IPS-18c (cell line): ENCODE data around the gene RXFP4.
"Not testable (repeated sequence)": the region's sequence is repeated elsewhere in the genome, so short reads cannot be mapped to it uniquely, and the experiment has no call there.

Source experiments
- H3K4me3 ChIP-seq: 2 replicates; pipeline ENCODE4 v1.7.0; 2013; ENCODE audit warnings: low read depth, mild to moderate bottlenecking, low read length, moderate library complexity; ENCODE audit not compliant: insufficient read depth
- H3K9me3 ChIP-seq: one replicate; pipeline ENCODE4 v1.6.1; 2013; ENCODE audit warnings: mild to moderate bottlenecking, low read length, moderate library complexity; ENCODE audit not compliant: control insufficient read depth, insufficient read depth

The RXFP4 gene

GRCh38 chr1:155982106-155982505 lies 40.7 kb downstream of the RXFP4 start:
- Histone ChIP-seq H3K4me3 (no peak overlapping the region), H3K9me3 (no peaks in the 10 kb centered on the region)

DNA sequence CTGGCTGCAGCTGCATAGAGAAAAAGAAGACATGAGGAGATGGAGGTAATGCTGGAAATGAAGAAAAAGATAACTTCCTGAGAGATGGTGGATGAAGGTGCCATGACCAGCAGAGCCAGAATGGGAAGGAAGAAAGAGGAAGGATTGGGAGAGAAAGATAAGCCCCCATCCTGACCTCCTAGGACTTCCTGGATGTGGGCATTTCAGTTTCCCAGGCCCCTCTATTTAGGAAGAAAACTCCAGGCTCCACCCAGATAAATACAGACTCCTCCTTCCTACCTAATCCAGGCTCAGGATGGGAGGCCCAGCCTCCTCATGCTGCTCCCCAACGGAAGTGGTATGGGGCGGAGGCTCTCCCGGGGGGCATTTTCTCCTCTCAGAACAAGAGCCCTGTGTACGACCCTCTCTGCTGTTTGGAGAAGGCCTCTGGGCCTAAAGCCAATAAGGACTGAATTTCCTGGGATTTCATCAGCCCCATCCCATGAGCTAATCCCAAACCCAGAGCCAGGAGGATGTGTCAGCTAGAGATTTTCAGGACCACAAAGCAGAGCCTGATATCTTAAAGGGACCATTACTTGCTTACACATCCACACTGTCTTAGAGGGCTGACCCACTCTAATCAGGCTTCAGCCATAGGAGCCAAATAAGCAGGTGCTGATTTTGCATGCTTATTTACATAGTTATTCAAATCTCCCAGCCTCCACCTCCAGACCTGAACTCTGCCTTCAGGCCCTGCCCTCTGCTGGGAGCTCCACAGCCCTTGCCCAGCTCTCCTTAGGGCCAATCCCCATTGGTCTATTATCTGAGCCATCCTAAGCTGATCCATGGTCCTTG lies 42.0 kb downstream of the RXFP4 start:
- H3K4me3 ChIP-seq = no peak overlapping the region; the same call in 1 of the 2 replicates
- no peaks in the 10 kb centered on the region for H3K9me3 ChIP-seq

DNA sequence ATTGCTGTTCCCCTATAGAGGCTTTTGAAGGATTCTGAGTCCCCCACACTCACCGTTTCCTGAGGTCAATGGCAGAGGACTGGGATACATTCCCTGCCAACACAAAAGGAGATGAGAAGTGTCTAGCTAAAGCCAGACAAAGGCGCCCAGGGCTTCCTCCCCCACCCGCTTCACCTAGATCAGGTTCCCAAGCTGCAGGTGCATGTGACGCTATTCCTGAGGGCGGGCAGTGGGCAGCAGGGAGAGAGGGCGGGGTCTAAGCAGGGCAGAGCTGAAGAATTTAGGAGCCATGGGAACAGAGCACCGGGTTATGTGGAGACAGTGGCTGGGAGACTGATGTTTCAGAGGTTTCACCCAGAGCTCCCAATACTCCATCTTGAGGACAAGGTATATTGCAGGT lies 42.9 kb downstream of the RXFP4 start:
- Histone ChIP-seq H3K9me3 (no peaks in the 10 kb centered on the region), H3K4me3 (peak overlapping the region; percentile 21)

- H3K9me3 ChIP-seq, H3K4me3 ChIP-seq: not testable (repeated sequence)
Measured at GRCh38 chr1:155984903-155985645, 43.6 kb downstream of the RXFP4 start.

DNA sequence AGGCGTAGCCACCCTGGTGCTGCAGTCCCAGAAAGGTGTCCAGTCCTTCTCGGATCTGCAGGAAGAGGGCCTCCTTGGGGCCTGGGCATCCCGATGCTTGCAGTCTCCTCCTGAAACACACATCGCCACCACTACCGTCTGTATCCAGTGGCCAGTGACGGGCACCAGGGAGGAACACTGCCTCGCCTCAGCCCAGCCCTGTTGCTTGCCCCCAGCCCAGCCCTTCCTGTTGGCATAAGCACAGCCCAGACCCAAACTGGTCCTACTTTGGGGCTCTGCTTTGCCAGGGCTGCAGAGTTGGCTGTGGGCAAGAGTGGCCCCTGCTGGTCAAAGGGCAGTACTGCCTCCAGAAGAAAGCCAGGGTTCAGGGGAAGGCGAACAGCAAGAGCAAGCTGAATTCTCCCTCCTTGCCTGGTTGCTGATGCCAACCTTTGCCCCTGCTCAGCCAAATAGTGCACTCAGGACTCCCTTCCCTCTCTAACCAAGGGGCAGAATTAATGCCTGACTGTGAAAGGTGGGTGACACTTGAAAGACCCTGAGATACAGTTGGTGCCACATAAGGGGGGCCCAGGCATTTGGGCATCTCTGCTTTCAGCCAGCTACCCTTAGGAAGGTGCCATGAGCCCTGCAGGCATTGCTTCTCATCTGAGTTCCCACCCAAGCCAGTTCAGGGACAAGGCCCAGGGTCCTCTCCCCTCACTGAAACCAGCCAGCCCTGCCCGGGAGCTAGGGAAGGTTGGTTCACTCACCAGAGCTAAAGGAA lies 48.0 kb downstream of the RXFP4 start:
- Histone ChIP-seq H3K9me3 (peaks cover 2% of the 10 kb centered on the region), H3K4me3 (0 out of 2 replicates have a peak overlapping the region, but pooled peaks have one; percentile 20)

DNA sequence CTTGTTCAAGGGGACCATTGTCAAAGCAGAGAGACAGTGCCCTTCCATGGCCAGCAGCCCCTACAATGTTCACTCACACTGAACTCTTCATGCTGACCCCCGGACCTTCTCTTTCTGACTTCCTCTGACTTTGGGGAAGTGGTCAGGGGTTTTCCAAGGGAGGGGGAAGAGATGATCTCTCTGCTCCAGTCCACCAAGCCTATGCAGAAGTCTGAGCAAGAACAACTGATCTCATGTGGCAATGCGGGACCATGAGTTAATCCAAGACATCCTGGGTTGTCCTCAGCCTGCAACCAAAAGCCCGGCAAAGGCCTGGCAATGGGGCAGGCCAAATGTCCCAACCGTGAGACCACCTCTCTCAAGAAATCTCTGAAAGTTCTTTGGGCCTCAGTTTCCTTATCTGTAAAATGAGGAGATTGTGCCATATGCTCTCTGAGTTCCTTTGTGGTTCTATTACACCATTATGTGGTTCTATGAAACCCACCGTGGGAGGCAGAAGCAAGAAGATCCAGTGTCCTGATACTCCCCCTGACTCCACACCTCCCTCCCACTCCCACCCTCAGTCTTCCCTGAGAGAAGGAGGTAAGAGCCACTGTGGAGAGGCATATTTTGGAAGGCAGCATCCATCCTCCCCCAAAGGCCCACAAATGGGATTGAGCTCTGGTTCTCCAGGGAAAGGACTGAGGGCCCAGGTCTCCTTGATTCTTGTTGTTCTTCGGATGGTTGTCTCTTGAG lies 48.7 kb downstream of the RXFP4 start:
- H3K4me3 ChIP-seq = no peak overlapping the region
- H3K9me3 ChIP-seq = peaks cover 2% of the 10 kb centered on the region
